Stimulated activated CD4-positive, alpha-beta T cell treated with anti-CD3 and anti-CD28 coated beads, Interleukin-4, amount 100 ng/mL, for 48 hours (primary cell): Measurements from ENCODE around the gene USP15.

Source experiments
- DNase-seq, 2 donors: peaks; one replicate each; pipeline ENCODE4 v3.0.0-alpha.2; 2020; ENCODE audit warnings: low read depth in 2 of 2

Gene USP15

GRCh38 chr12:62258231-62258630, 2.0 kb upstream of the USP15 start:
- no peak for DNase-seq

GRCh38 chr12:62258941-62259630, 1.1 kb upstream of the USP15 start:
- no peak for DNase-seq

GRCh38 chr12:62259631-62259992, 592 bp upstream of the USP15 start:
- DNase-seq: no peak

DNA sequence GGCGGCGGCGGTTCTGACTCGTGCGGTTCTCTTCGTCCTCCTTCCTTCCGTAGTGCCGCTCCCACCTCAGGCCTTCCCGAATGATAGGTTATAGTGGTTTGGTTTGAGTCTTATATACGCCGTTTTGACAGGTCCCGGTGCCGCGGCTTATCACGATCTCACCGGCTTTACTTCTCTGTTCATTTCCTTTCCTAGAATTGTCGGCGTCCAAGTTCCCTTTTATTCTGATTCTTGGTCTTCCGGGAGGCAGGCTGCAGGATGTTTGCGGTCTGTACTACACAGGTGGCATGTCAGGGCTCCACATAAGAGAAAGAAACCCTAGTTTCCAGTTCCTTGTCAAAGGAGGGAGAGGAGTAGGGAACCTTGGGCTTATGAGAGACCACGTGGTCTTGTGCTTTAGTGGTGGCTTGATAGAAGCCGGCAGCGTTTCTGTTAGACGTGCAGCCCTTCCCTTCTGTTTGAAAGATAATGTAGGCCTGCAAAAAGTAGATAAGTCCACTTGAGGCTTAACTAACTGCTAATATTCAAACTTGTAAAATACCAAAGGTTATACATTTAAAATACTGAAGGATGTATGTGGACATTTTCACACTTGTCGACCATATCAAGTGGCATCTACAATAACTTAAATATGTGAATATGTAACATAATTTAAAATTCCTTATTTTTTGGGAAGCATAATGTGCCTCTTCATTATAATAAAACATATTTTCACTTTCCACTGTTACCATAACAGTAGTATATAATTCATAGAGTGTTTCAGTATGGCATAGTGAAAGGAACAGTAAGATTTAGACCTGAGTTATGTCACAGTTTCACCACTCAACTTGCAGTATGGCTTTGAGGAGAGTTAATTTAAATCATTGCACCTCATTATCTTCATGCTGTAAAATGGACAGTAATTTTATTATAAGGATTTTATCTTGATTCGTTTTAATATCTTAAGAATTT, 804 bp downstream of the USP15 start:
- DNase-seq: peak; percentile 9 to 19

GRCh38 chr12:62261876-62262517, 1.8 kb downstream of the USP15 start:
- no peak for DNase-seq

- no peak for DNase-seq
Measured at GRCh38 chr12:62263232-62263631, 3.0 kb downstream of the USP15 start.

- no peak for DNase-seq
Measured at GRCh38 chr12:62263966-62264365, 3.8 kb downstream of the USP15 start.

- no peak for DNase-seq
Measured at GRCh38 chr12:62264706-62265105, 4.5 kb downstream of the USP15 start.

DNA sequence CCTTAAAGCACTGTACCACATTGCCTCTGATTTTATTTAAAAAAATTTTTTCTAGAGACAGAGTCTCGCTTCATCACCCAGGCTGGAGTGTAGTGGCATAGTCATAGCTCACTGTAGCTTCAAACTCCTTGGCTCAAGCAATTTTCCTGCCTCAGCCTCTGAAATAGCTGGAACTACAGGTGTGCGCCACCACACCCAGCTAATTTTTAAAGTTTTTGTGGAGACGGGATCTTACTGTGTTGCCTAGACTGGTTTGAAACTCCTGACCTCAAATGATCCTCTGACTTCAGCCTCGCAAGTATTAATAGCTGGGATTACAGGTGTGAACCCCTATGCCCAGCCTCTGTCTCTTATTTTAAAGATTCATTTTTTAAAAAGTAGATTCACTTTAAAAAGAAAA, 5.3 kb downstream of the USP15 start:
- no peak for DNase-seq

DNA sequence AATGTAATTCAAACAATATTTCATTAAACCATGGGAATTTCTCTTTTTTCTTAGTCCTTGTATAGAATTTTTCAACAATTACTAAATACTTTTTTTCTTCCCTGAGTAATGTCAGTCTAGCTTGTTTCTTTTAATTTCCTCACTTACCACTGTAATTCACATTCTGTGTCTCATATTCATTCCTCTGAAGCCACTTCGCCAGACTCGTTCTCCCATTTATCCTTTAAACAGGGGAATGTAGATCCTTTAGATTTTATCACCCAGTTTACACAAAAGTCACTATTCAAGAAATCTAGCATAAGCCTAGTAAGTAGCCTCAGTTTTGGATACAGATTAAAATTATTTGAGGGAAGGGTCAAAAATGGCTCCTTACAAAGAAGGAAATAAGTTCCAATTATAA, 6.8 kb downstream of the USP15 start:
- DNase-seq: no peak

GRCh38 chr12:62267480-62267879, 7.3 kb downstream of the USP15 start:
- DNase-seq: no peak

- no peak for DNase-seq
Measured at GRCh38 chr12:62268956-62269355, 8.8 kb downstream of the USP15 start.

DNA sequence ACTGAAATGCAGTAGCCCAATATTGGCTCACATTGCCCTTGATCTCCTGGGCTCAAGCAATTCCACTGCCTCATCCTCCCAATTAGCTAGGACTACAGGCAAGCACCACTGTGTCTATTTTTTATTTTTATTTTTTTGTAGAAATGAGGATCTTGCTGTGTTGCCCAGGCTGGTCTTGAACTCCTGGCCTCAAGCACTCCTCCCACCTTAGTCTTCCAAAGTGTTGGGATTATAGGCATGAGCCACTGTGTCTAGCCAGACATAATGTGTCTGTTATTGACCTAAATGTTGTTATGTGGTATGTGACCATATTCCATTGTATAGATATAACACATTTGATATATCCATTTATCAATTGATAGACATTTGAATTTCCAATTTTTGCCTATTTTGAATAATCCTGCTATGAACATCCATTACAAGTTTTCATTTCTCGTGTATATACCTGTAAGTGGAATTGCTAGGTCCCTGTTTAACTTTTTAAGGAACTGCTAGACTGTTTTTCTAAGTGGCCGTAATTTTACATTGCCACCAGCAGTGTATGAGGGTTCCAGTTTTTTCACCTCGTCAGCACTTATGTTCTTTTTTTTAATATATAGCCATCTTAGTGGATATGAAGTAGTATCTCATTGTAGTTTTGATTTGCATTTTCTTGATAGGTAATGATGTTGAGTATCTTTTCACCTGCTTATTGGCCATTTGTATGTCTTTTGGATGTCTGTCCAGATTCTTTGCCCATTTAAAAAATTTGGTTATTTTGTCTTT, 9.4 kb downstream of the USP15 start:
- DNase-seq: no peak

DNA sequence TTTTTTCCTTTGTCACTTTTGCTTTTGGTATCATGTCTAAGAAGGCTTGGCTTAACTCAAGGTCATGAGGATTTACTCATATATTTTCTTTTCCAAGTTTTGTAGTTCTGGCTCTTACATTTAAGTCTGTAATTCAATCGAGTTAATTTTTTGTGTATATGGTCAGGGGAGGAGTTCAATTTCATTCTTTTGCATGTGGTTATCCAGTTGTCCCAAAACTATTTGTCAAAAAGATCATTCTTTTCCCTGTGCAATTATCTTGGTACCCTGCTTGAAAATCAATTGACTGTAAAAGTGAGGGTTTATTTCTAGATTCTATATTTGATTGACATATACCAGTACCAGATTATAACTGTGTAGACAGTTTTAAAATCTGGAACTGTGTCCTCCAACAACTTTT, 10.2 kb downstream of the USP15 start:
- no peak for DNase-seq

DNA sequence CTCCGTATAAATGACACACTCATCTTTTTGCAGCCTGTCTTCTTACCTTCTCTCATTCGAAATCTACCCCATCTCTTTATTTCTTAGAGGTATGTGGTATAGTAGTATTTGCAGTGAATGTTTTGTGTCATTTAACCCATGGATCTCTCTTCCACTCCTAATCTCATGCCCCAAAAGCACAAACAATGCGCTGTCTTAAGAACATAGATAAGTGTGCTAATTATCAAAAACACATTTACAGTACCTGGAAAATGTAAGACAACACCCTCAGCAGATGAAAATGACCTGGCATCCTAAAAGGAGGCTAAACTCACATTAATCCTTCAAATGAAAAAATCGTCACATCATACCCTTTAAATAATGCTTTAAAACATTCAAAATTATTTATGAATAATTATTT, 10.7 kb downstream of the USP15 start:
- DNase-seq: no peak

- DNase-seq: no peak
Measured at GRCh38 chr12:62272936-62273552, 12.8 kb downstream of the USP15 start.

DNA sequence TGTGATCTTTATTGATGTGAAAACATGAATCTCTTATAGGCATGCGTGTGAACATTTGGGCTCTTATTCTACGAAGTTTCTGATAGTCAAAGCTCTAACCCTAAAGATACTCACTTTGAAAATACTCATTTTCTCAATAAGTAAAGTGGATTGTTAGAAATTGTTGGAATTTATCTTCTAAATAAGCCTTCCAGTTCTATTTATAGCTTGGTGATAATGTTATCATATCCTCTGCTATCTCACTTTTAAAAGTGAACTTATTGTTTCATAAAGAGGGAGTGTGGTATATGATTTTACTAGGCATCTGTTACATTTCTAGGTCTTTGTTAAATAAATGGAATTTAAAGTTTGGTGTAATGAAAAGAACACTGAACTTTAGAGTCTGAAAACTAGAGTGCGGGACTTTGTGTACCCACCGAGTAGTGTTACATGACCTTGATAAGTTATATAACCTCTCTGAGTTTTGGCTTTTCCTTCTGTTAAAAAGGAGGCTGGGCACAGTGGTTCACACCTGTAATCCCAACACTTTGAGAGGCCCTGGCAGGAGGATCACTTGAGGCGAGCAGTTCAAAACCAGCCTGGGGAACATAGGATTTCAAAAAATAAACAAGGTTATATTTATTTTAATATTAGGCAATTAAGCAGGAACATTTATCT, 13.6 kb downstream of the USP15 start:
- DNase-seq: no peak

DNA sequence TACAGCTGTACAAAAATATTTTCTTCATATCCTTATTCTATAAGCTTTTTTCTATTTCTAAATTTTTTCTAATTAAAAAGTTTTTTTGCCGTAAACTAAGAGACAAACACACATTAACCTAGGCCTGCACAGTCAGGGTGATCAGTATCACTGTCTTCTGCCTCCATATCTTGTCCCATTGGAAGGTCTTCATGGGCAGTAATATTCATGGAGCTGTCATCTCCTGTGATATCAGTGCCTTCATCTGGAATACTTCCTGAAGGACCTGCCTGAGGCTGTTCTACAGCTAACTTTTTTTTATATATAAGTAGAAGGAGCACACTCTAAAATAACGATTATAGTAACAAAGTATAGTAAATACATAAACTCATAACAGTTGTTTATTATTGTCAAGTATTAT, 17.8 kb downstream of the USP15 start:
- no peak for DNase-seq

DNA sequence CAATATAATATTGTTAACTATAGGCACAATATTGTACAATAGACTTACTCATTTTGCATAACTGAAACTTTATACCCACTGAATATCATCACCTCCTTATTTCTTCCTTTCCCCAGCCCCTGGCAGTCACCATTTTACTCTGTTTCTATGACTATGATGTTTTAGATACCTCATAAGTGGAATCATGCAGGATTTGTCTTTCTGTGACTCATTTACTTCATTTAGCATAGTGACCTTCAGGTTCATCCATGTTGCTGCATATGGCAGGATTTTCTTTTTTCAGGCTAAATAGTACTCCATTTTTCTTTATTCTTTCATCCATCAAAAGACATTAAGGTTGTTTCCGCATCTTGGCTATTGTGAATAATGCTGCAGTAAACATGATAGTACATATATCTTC, 18.9 kb downstream of the USP15 start:
- no peak for DNase-seq

GRCh38 chr12:62279961-62280360, 19.8 kb downstream of the USP15 start:
- no peak for DNase-seq
